OCI-LY3 (cell line): ENCODE results near the gene ZNF438.

ENCODE experiments used
- EZH2phosphoT487 ChIP-seq: fragments of 200-600 bp; shearing (Covaris generic); IDR thresholded peaks from 2 replicates; pipeline ENCODE4 v1.6.1; 2018; ENCODE audit warnings: antibody characterized with exemption, mixed run types, low read depth
- TF ChIP-seq, protein P1 (sequence below): fragments of 200-600, 300-600 bp; sonication (generic); IDR thresholded peaks from 2 replicates; pipeline ENCODE4 v1.5.1; 2014; ENCODE audit warnings: antibody characterized with exemption, low read length, low read depth

GRCh38 chr10:30939643-30940251 lies 91.9 kb downstream of the ZNF438 start:
- TF ChIP-seq, protein P1, sequence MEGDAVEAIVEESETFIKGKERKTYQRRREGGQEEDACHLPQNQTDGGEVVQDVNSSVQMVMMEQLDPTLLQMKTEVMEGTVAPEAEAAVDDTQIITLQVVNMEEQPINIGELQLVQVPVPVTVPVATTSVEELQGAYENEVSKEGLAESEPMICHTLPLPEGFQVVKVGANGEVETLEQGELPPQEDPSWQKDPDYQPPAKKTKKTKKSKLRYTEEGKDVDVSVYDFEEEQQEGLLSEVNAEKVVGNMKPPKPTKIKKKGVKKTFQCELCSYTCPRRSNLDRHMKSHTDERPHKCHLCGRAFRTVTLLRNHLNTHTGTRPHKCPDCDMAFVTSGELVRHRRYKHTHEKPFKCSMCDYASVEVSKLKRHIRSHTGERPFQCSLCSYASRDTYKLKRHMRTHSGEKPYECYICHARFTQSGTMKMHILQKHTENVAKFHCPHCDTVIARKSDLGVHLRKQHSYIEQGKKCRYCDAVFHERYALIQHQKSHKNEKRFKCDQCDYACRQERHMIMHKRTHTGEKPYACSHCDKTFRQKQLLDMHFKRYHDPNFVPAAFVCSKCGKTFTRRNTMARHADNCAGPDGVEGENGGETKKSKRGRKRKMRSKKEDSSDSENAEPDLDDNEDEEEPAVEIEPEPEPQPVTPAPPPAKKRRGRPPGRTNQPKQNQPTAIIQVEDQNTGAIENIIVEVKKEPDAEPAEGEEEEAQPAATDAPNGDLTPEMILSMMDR = no peak
- no peak for TF ChIP-seq EZH2phosphoT487
